Trophoblast cell (in vitro differentiated cells and primary cell): ENCODE results near the gene SSC4D.
"Not testable (repeated sequence)": the region's sequence is repeated elsewhere in the genome, so short reads cannot be mapped to it uniquely, and the experiment has no call there.

Experiments
- DNase-seq, 2 donors: peaks; one replicate each; pipeline ENCODE4 v3.0.0-alpha.2; 2016
- H2AFZ ChIP-seq: 2 replicates; pipeline ENCODE4 v1.6.1; 2013; ENCODE audit warnings: low read length, moderate library complexity, mild to moderate bottlenecking; ENCODE audit not compliant: insufficient read depth, poor library complexity
- H2AK5ac ChIP-seq: 2 replicates; pipeline ENCODE4 v1.6.1; 2013; ENCODE audit warnings: mild to moderate bottlenecking, low read length
- H2BK120ac ChIP-seq: 2 replicates; pipeline ENCODE4 v1.6.1; 2013; ENCODE audit warnings: low read length, mild to moderate bottlenecking, moderate library complexity; ENCODE audit not compliant: insufficient read depth, poor library complexity
- H2BK12ac ChIP-seq: 2 replicates; pipeline ENCODE4 v1.6.1; 2013; ENCODE audit warnings: mild to moderate bottlenecking, low read length, moderate library complexity
- H2BK5ac ChIP-seq: 2 replicates; pipeline ENCODE4 v1.6.1; 2013; ENCODE audit warnings: low read length, low read depth, moderate library complexity, mild to moderate bottlenecking; ENCODE audit not compliant: poor library complexity
- H3K14ac ChIP-seq: 2 replicates; pipeline ENCODE4 v1.6.1; 2013; ENCODE audit warnings: mild to moderate bottlenecking, low read length
- H3K18ac ChIP-seq: 2 replicates; pipeline ENCODE4 v1.6.1; 2013; ENCODE audit warnings: mild to moderate bottlenecking, low read length
- H3K23ac ChIP-seq: 2 replicates; pipeline ENCODE4 v1.6.1; 2013; ENCODE audit warnings: low read length
- H3K27ac ChIP-seq: 2 replicates; pipeline ENCODE4 v1.5.1; 2013; ENCODE audit warnings: low read depth, mild to moderate bottlenecking, inconsistent platforms, low read length, moderate library complexity
- H3K27me3 ChIP-seq: 2 replicates; pipeline ENCODE4 v1.6.1; 2013; ENCODE audit warnings: inconsistent platforms, mild to moderate bottlenecking, low read length, moderate library complexity; ENCODE audit not compliant: insufficient read depth
- H3K36me3 ChIP-seq, 2 experiments: 1 replicate in 1 of 2; 2 replicates in 1 of 2; pipeline ENCODE4 v1.6.1; 2013; ENCODE audit warnings: low read length in 2 of 2, mild to moderate bottlenecking in 2 of 2, moderate library complexity in 1 of 2; ENCODE audit not compliant: insufficient read depth in 2 of 2, control insufficient read depth in 1 of 2
- H3K4ac ChIP-seq: 2 replicates; pipeline ENCODE4 v1.6.1; 2013; ENCODE audit warnings: low read depth, mild to moderate bottlenecking, low read length, moderate library complexity
- H3K4me1 ChIP-seq, 2 experiments: 1 replicate in 1 of 2; 2 replicates in 1 of 2; pipeline ENCODE4 v1.6.1; 2013; ENCODE audit warnings: low read length in 2 of 2, mild to moderate bottlenecking in 2 of 2, moderate library complexity in 1 of 2; ENCODE audit not compliant: insufficient read depth in 2 of 2, control insufficient read depth in 1 of 2
- H3K4me2 ChIP-seq: 2 replicates; pipeline ENCODE4 v1.6.1; 2013; ENCODE audit warnings: inconsistent platforms, mild to moderate bottlenecking, low read length, moderate library complexity
- H3K4me3 ChIP-seq: 2 replicates; pipeline ENCODE4 v1.5.1; 2013; ENCODE audit warnings: mild to moderate bottlenecking, low read depth, low read length, inconsistent platforms
- H3K79me1 ChIP-seq: one replicate; pipeline ENCODE4 v1.6.1; 2013; ENCODE audit warnings: low read length
- H3K79me2 ChIP-seq: 2 replicates; pipeline ENCODE4 v1.6.1; 2013; ENCODE audit warnings: low read length, mild to moderate bottlenecking; ENCODE audit not compliant: control insufficient read depth, insufficient read depth, poor library complexity
- H3K9ac ChIP-seq: 2 replicates; pipeline ENCODE4 v1.6.1; 2013; ENCODE audit warnings: mild to moderate bottlenecking, low read length
- H3K9me3 ChIP-seq: 2 replicates; pipeline ENCODE4 v1.6.1; 2013; ENCODE audit warnings: low read depth, mild to moderate bottlenecking, control low read depth, inconsistent platforms, low read length; ENCODE audit not compliant: insufficient read depth
- H4K12ac ChIP-seq: 2 replicates; pipeline ENCODE4 v1.6.1; 2013; ENCODE audit warnings: low read depth, mild to moderate bottlenecking, low read length, moderate library complexity
- H4K8ac ChIP-seq: 2 replicates; pipeline ENCODE4 v1.6.1; 2013; ENCODE audit warnings: low read depth, mild to moderate bottlenecking, low read length, moderate library complexity
- H4K91ac ChIP-seq: one replicate; pipeline ENCODE4 v1.6.1; 2013; ENCODE audit warnings: low read depth, mild to moderate bottlenecking, low read length, moderate library complexity
- WGBS: extraction: QIAGEN DNeasy Blood & Tissue Kit; methylation state at CpG from one replicate; pipeline ENCODE4 v1.1.7; 2013; ENCODE audit warnings: missing lambda C conversion rate; ENCODE audit not compliant: insufficient read length, insufficient coverage; ENCODE audit errors: extremely low coverage; 5-methylcytosine and 5-hydroxymethylcytosine counted together

SSC4D gene

DNA sequence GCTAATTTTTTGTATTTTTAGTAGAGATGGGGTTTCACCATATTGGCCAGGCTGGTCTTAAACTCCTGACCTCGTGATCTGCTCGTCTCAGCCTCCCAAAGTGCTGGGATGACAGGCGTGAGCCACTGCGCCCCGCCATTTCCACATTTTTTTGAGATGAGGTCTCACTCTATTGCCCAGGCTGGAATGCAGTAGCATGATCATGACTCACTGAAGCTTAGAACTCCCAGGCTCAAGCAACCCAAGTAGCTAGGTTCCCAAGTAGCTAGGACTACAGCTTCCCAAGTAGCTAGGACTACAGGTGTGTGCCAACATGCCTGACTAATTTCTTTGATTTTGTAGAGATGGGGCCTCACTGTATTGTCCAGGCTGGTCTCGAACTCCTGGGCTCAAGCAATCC is 11.6 kb upstream of the SSC4D start:
- not testable (repeated sequence) for H3K27ac ChIP-seq, H3K36me3 ChIP-seq, H2BK12ac ChIP-seq, H2AFZ ChIP-seq, H3K9me3 ChIP-seq, H3K4me2 ChIP-seq, H2BK5ac ChIP-seq, H3K14ac ChIP-seq, H4K12ac ChIP-seq, H2BK120ac ChIP-seq, H3K23ac ChIP-seq, H3K9ac ChIP-seq, H2AK5ac ChIP-seq, H3K18ac ChIP-seq, H4K8ac ChIP-seq, H3K27me3 ChIP-seq, H4K91ac ChIP-seq, H3K4ac ChIP-seq, H3K79me2 ChIP-seq, H3K4me3 ChIP-seq, H3K79me1 ChIP-seq
- peak; percentile 89 to 93 for DNase-seq
- no CpG with 5 or more reads among the region's 6 CpGs for WGBS
- peaks cover 13% of the 10 kb centered on the region in 2 experiments for H3K4me1 ChIP-seq

DNA sequence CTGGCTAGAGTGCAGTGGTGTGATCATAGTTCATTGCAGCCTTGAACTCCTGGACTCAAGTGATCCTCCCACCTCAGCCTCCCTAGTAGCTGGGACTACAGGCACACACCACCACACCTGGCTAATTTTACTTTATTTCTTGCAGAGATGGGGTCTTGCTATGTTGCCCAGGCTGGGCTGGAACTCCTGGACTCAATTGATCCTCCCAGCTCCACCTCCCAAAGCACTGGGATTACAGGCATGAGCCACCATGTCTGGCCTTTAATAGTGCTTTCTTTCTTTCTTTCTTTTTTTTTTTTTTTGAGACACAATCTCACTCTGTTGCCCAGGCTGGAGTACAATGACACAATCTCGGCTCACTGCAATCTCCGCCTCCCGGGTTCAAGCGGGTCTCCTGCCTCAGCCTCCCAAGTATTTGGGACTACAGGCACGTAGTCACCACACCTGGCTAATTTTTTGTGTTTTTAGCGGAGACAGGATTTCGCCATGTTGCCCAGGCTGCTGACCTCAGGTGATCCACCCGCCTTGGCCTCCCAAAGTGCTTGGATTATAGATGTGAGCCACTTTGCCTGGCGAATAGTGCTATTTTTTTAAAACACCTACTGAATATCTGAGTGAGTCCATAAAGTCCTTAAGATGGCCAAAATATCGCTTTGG is 8.3 kb upstream of the SSC4D start:
- not testable (repeated sequence) for H3K27ac ChIP-seq, H3K9ac ChIP-seq, H3K4me2 ChIP-seq, H3K14ac ChIP-seq, H3K27me3 ChIP-seq, H2AFZ ChIP-seq, H3K4ac ChIP-seq, H3K79me1 ChIP-seq, H4K12ac ChIP-seq, H3K36me3 ChIP-seq, H3K4me3 ChIP-seq, H2AK5ac ChIP-seq, H3K4me1 ChIP-seq, H2BK120ac ChIP-seq, H2BK12ac ChIP-seq, H4K8ac ChIP-seq, H2BK5ac ChIP-seq, H3K9me3 ChIP-seq, H4K91ac ChIP-seq, H3K18ac ChIP-seq, H3K79me2 ChIP-seq, H3K23ac ChIP-seq
- no CpG with 5 or more reads among the region's 10 CpGs for WGBS
- peak; percentile 66 for DNase-seq

DNA sequence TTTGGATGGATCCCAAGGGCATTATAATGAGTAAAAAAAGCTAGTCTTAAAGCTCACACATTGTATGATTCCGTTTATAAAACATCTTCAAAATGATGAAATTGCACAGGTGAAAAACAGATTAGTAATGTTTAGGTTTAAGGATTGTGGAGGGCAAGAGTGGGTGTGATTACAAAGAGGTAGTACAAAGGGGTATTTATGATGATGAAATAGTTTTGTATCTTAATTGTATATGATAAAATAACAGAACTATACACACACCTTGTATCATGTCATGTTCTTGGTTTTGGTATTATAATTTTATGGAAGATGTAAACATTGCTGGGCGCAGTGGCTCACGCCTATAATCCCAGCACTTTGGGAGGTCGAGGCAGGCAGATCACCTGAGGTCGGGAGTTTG is 2.8 kb upstream of the SSC4D start:
- no peak overlapping the region for H2BK5ac ChIP-seq
- no peak for DNase-seq
- H3K9me3 ChIP-seq: no peaks in the 10 kb centered on the region
- no peaks in the 10 kb centered on the region for H3K27me3 ChIP-seq
- H3K27ac ChIP-seq: no peak overlapping the region
- no peak overlapping the region for H2BK12ac ChIP-seq
- no peak overlapping the region for H2AFZ ChIP-seq
- H3K23ac ChIP-seq: no peak overlapping the region
- no peak overlapping the region for H3K4me3 ChIP-seq
- H4K8ac ChIP-seq: no peak overlapping the region
- no peak overlapping the region for H3K4me2 ChIP-seq
- peaks cover 0 to 6% of the 10 kb centered on the region in 2 experiments for H3K4me1 ChIP-seq
- no peak overlapping the region for H4K12ac ChIP-seq
- no peak overlapping the region for H3K4ac ChIP-seq
- H3K14ac ChIP-seq: no peak overlapping the region
- WGBS: no CpG with 5 or more reads among the region's 5 CpGs
- H2AK5ac ChIP-seq: no peak overlapping the region
- H3K79me1 ChIP-seq: no peaks in the 10 kb centered on the region
- no peaks in the 10 kb centered on the region for H3K79me2 ChIP-seq
- no peak overlapping the region for H4K91ac ChIP-seq
- H3K36me3 ChIP-seq: no peaks in the 10 kb centered on the region
- H2BK120ac ChIP-seq: no peak overlapping the region
- H3K18ac ChIP-seq: no peak overlapping the region
- H3K9ac ChIP-seq: no peak overlapping the region

DNA sequence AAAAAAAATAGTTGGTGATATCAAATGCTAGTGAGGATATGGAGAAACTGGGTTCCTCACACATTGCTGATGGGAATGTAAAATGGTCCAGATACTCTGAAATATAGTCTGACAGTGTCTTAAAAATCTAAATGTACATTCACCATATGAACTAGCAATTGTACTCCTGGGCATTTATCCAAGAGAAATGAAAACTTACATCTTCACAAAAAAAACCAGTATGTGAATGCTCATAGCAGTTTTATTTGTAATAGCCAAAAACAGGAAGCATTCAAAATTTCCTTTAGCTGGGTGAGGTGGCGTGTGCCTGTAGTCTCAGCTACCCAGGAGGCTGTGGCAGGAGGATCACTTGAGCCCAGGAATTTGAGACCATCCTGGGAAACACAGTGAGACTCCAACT is 2.1 kb upstream of the SSC4D start:
- no peaks in the 10 kb centered on the region for H3K79me2 ChIP-seq
- H3K4ac ChIP-seq: no peak overlapping the region
- H3K4me1 ChIP-seq: peaks cover 0 to 6% of the 10 kb centered on the region in 2 experiments
- H2BK5ac ChIP-seq: no peak overlapping the region
- H3K27ac ChIP-seq: no peak overlapping the region
- H3K18ac ChIP-seq: no peak overlapping the region
- no peaks in the 10 kb centered on the region for H3K9me3 ChIP-seq
- H2AFZ ChIP-seq: no peak overlapping the region
- H4K91ac ChIP-seq: no peak overlapping the region
- DNase-seq: no peak
- H4K12ac ChIP-seq: no peak overlapping the region
- no peak overlapping the region for H3K4me3 ChIP-seq
- no peaks in the 10 kb centered on the region for H3K36me3 ChIP-seq
- H2BK12ac ChIP-seq: no peak overlapping the region
- no peaks in the 10 kb centered on the region for H3K27me3 ChIP-seq
- H3K9ac ChIP-seq: no peak overlapping the region
- no peak overlapping the region for H3K23ac ChIP-seq
- no peak overlapping the region for H3K4me2 ChIP-seq
- H2AK5ac ChIP-seq: no peak overlapping the region
- H2BK120ac ChIP-seq: no peak overlapping the region
- H3K14ac ChIP-seq: no peak overlapping the region
- no CpG with 5 or more reads among the region's 1 CpG for WGBS
- H3K79me1 ChIP-seq: no peaks in the 10 kb centered on the region
- no peak overlapping the region for H4K8ac ChIP-seq
